RWPE1 (cell line): ENCODE data around the gene UBE2G2.

Experiments
- CTCF ChIA-PET: fragments of 350-600 bp; sonication (Branson Sonifier 250); formaldehyde crosslinking; extraction: SDS; loops from one replicate; lab custom pipeline; 2021; lab: Yijun Ruan, JAX
- POLR2A ChIA-PET: fragments of 400-600 bp; formaldehyde crosslinking; extraction: SDS; loops from one replicate; lab custom pipeline; 2020; ENCODE audit warnings: antibody characterized with exemption; ENCODE audit not compliant: low non-redundant PET; lab: Yijun Ruan, JAX
- DNase-seq: peaks from one replicate; pipeline ENCODE4 v3.0.0; 2012; ENCODE audit warnings: low spot score
- H3K27ac ChIP-seq: fragments of 450-650 bp; 2 replicates; pipeline ENCODE4 v1.5.1; 2017
- CTCF ChIP-seq: fragments of 450-650 bp; conservative IDR thresholded peaks from 2 replicates; pipeline ENCODE4 v1.5.1; 2017; ENCODE audit warnings: low read depth, mild to moderate bottlenecking

The UBE2G2 gene

DNA sequence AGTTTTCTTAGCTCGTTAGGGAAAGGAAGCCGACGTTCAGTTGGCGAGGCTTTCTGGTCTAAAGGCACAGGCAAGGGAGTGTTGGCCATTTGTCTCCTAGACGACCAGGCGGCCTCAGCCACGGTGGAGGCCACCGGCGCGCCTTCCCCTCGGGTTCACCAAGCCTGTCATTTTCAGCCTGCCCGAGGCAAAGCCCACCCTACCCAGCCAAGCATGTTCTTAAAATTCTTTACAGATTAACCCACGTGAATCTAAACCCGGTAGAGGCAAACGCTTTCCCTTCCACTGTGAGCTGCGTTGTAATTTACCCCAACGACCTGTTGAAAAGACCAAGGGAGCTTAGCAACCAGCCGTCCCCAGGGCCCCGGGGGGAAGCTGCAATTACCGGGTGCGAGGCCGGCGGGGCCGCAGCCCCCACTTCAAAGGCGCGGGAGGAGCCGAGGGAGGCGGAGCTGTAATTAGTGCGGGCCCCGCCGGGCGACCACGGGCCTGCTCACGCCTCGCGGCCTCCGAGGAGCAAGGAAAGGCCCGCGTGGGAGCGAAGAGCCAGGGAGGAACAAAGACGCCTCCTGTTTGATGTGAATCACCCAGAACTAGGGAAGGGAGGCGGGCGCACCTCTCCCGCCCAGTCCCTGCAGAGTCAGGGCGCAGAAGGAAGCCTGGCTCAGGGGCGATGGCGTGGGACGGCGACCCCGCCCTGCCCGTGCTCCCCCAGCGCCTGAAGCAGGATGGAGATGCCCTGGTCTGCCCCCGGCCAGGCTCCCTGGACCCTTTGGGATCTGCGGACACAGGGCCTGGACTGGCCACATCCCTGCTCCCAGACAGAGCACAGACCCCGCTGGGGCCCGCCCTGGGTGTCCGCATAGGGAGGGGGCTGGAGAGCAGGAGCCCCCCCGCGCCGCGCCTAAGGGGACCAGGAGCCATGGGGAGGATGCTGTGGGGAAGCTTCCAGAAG is 78.2 kb downstream of the UBE2G2 start:
- DNase-seq, result no peak
- ChIA-PET CTCF (interaction anchor here (0.6 kb wide), 1 partner anchor 61 kb away, joined by 4 read pairs; no protein-coding TSS in a partner anchor), POLR2A (no interaction called here)
- no peak for TF ChIP-seq CTCF
- H3K27ac ChIP-seq, result no peak overlapping the region

- CTCF ChIA-PET, result interaction anchor here (0.6 kb wide), 1 partner anchor 62 kb away, joined by 4 read pairs; no protein-coding TSS in a partner anchor
- TF ChIP-seq CTCF, result no peak
- DNase-seq, result no peak
- H3K27ac ChIP-seq, result no peak overlapping the region
- POLR2A ChIA-PET, result no interaction called here
Observed at GRCh38 chr21:44722731-44723130, 78.9 kb downstream of the UBE2G2 start.

GRCh38 chr21:44720170-44720569 is 81.5 kb downstream of the UBE2G2 start:
- DNase-seq, result no peak
- ChIA-PET CTCF (interaction anchor here (0.9 kb wide), 1 partner anchor 33 kb away, joined by 3 read pairs; no protein-coding TSS in a partner anchor), POLR2A (interaction anchor here (0.5 kb wide), 1 partner anchor 49 kb away, joined by 3 read pairs; no protein-coding TSS in a partner anchor)
- H3K27ac ChIP-seq, result no peak overlapping the region
- TF ChIP-seq CTCF, result no peak
